Stomach (tissue), 9 donors: ENCODE measurements around the gene NHSL1. TPM values are rescaled to one million over a fixed set of nuclear protein-coding genes. Genes with fewer than 3 reads are reported as not detected.

Experiments
- DNase-seq, 2 donors: peaks; one replicate each; pipeline versions ENCODE4 v3.0.0 to v3.0.0-alpha.2; 2013 to 2019
- H3K27ac ChIP-seq, 5 donors: fragments of 200-600 bp in 4 of 5; sonication (generic) in 4 of 5; one replicate each; pipeline ENCODE4 v1.5.1; 2013 to 2019; ENCODE audit warnings: mild to moderate bottlenecking in 1 of 5, moderate library complexity in 1 of 5
- H3K27me3 ChIP-seq, 3 donors: fragments of 200-600 bp; sonication (generic); one replicate each; pipeline ENCODE4 v1.5.1; 2017 to 2019; ENCODE audit warnings: mixed run types in 1 of 3
- H3K36me3 ChIP-seq, 4 donors: fragments of 200-600 bp; sonication (generic); 1 replicate in 3 of 4; 2 replicates in 1 of 4; pipeline ENCODE4 v1.5.1; 2016 to 2019
- H3K4me1 ChIP-seq, 4 donors: fragments of 200-600 bp; sonication (generic); one replicate each; pipeline ENCODE4 v1.5.1; 2016 to 2019
- H3K4me3 ChIP-seq, 4 donors: fragments of 200-600 bp; sonication (generic) in 3 of 4; one replicate each; pipeline ENCODE4 v1.5.1; 2016 to 2019; ENCODE audit warnings: mild to moderate bottlenecking in 1 of 4
- H3K9me3 ChIP-seq, 4 donors: fragments of 200-600 bp; sonication (generic); one replicate each; pipeline ENCODE4 v1.5.1; 2016 to 2019
- CTCF ChIP-seq, 7 experiments: fragments of 450-650 bp in 4 of 7; fragments of 200-600 bp in 3 of 7; sonication (generic) in 3 of 7; IDR thresholded peaks; one replicate each; pipeline ENCODE4 v1.5.1; 2016 to 2019; ENCODE audit warnings: antibody characterized with exemption in 7 of 7, control low read depth in 2 of 7, mild to moderate bottlenecking in 1 of 7
- EP300 ChIP-seq: sonication (generic); formaldehyde crosslinking; IDR thresholded peaks from one replicate; pipeline ENCODE4 v1.6.1; 2017; ENCODE audit warnings: antibody characterized with exemption
- POLR2A ChIP-seq, 4 donors: fragments of 450-650 bp; IDR thresholded peaks; one replicate each; pipeline ENCODE4 v1.6.1; 2016; ENCODE audit warnings: antibody characterized with exemption in 4 of 4, control low read depth in 2 of 4, mild to moderate bottlenecking in 1 of 4, moderate library complexity in 1 of 4
- POLR2AphosphoS5 ChIP-seq, 3 donors: sonication (generic); formaldehyde crosslinking; IDR thresholded peaks; one replicate each; pipeline ENCODE4 v1.6.1; 2016; ENCODE audit warnings: antibody characterized with exemption in 3 of 3
- WGBS, 5 donors: extraction: QIAGEN DNeasy Blood & Tissue Kit in 3 of 5; methylation state at CpG; one replicate each; pipeline versions ENCODE4 v1.1.5 to v1.1.7; 2013 to 2018; 5-methylcytosine and 5-hydroxymethylcytosine counted together
- intact Hi-C: fragments of 100-400 bp; cut with DNase I; formaldehyde crosslinking; loops from one replicate; pipeline ENCODE4 v1.15.1; 2023; ENCODE audit warnings: low total_unique reads
- polyA plus RNA-seq, 3 donors: library from polyadenylated mRNA; stranded (reverse); fragments of 200-250 nt; gene quantifications; one replicate each; pipeline ENCODE4 v1.2.3, GENCODE V29; 2013
- total RNA-seq, 5 donors: library from RNA; depleted of rRNA; stranded (reverse); fragments of >200 nt; gene quantifications; one replicate each; pipeline versions ENCODE4 v1.1.0 to v1.2.3, GENCODE V29; 2014 to 2016
- donor health status: healthy with polysubstance abuse.
- donor health status: Bipolar disorder and iron deficiency.
- donor health status: healthy.

The NHSL1 gene
- total and polyA plus RNA-seq, 8 donors: 1.8 to 44.6 (median 27.4) TPM

- H3K4me1 ChIP-seq: peaks cover 0 to 45% (median 16%) of the 10 kb centered on the region in 4 donors
- H3K4me3 ChIP-seq: no peak overlapping the region
- no peak for DNase-seq
- H3K9me3 ChIP-seq: no peaks in the 10 kb centered on the region
- no peaks in the 10 kb centered on the region for H3K27me3 ChIP-seq
- TF ChIP-seq CTCF (IDR thresholded peaks at IDR 0.05) (no peak), POLR2A (IDR thresholded peaks at IDR 0.05) (no peak), POLR2AphosphoS5 (IDR thresholded peaks at IDR 0.05) (no peak), EP300 (no peak)
- intact Hi-C loops: no loop called here
- H3K36me3 ChIP-seq: peaks cover 74 to 100% (median 97%) of the 10 kb centered on the region in 4 donors
- 88 to 92% (median 91%) methylated on average over 6 of the region's 6 CpGs for WGBS, 5 donors
- peak overlapping the region in 1 of 5 donors; percentile 7 for H3K27ac ChIP-seq
These were observed 88.1 kb downstream of the NHSL1 start for GRCh38 chr6:138410972-138411880.

GRCh38 chr6:138410048-138410735, 89.1 kb downstream of the NHSL1 start:
- no peak for DNase-seq
- no peak for TF ChIP-seq POLR2AphosphoS5 (IDR thresholded peaks at IDR 0.05)
- TF ChIP-seq EP300: no peak
- TF ChIP-seq CTCF (IDR thresholded peaks at IDR 0.05): no peak
- no peak for TF ChIP-seq POLR2A (IDR thresholded peaks at IDR 0.05)
- H3K4me1 ChIP-seq: peaks cover 7 to 55% (median 26%) of the 10 kb centered on the region in 4 donors
- no peaks in the 10 kb centered on the region for H3K27me3 ChIP-seq
- H3K4me3 ChIP-seq: no peak overlapping the region
- H3K27ac ChIP-seq: peak overlapping the region in 2 of 5 donors; percentile 18 to 23
- 82 to 87% (median 86%) methylated on average over 8 of the region's 8 CpGs for WGBS, 5 donors
- no peaks in the 10 kb centered on the region for H3K9me3 ChIP-seq
- H3K36me3 ChIP-seq: peaks cover 72 to 98% (median 94%) of the 10 kb centered on the region in 4 donors
- intact Hi-C loops: no loop called here

- no peak for TF ChIP-seq EP300
- TF ChIP-seq POLR2AphosphoS5 (IDR thresholded peaks at IDR 0.05): no peak
- TF ChIP-seq CTCF (IDR thresholded peaks at IDR 0.05): no peak
- no peak for TF ChIP-seq POLR2A (IDR thresholded peaks at IDR 0.05)
These were observed 92.9 kb downstream of the NHSL1 start for GRCh38 chr6:138406443-138406842.

GRCh38 chr6:138405816-138406413, 93.4 kb downstream of the NHSL1 start:
- peaks cover 39 to 55% (median 51%) of the 10 kb centered on the region in 4 donors for H3K36me3 ChIP-seq
- no peak for DNase-seq
- 63 to 71% (median 67%) methylated on average over 5 of the region's 5 CpGs for WGBS, 5 donors

More at GRCh38 chr6:138406443-138406842, 92.9 kb downstream of the NHSL1 start:
- Histone ChIP-seq H3K4me1 (peaks cover 7 to 63% (median 42%) of the 10 kb centered on the region in 4 donors), H3K27ac (peak overlapping the region in 2 of 5 donors; percentile 30 to 98), H3K4me3 (peak overlapping the region in 1 of 4 donors; percentile 79), H3K9me3 (no peaks in the 10 kb centered on the region), H3K27me3 (no peaks in the 10 kb centered on the region), H3K36me3 (peaks cover 44 to 60% (median 57%) of the 10 kb centered on the region in 4 donors)
- peak in 1 of 2 donors; percentile 55 for DNase-seq
- intact Hi-C loops: no loop called here
- WGBS, 5 donors: 38 to 64% (median 50%) methylated on average over 2 of the region's 2 CpGs

More at GRCh38 chr6:138405816-138406413, 93.4 kb downstream of the NHSL1 start:
- Histone ChIP-seq H3K4me3 (peak overlapping the region in 2 of 4 donors; percentile 78 to 79), H3K27me3 (no peaks in the 10 kb centered on the region), H3K4me1 (peaks cover 7 to 63% (median 42%) of the 10 kb centered on the region in 4 donors), H3K9me3 (no peaks in the 10 kb centered on the region), H3K27ac (peak overlapping the region in 4 of 5 donors; percentile 94 to 98 (median 96))
- intact Hi-C loops: no loop called here
- TF ChIP-seq POLR2A (IDR thresholded peaks at IDR 0.05) (no peak), POLR2AphosphoS5 (IDR thresholded peaks at IDR 0.05) (no peak), CTCF (IDR thresholded peaks at IDR 0.05) (no peak), EP300 (no peak)
